Hematopoietic multipotent progenitor cell treated with erythropoietin and hydrocortisone succinate and interleukin-3 and kit ligand, for 15 days (in vitro differentiated cells): Measurements from ENCODE around the gene STXBP6.

Experiments used
- DNase-seq: peaks from one replicate; pipeline ENCODE4 v3.0.0-alpha.2; 2015; ENCODE audit warnings: low spot score

Gene STXBP6

DNA sequence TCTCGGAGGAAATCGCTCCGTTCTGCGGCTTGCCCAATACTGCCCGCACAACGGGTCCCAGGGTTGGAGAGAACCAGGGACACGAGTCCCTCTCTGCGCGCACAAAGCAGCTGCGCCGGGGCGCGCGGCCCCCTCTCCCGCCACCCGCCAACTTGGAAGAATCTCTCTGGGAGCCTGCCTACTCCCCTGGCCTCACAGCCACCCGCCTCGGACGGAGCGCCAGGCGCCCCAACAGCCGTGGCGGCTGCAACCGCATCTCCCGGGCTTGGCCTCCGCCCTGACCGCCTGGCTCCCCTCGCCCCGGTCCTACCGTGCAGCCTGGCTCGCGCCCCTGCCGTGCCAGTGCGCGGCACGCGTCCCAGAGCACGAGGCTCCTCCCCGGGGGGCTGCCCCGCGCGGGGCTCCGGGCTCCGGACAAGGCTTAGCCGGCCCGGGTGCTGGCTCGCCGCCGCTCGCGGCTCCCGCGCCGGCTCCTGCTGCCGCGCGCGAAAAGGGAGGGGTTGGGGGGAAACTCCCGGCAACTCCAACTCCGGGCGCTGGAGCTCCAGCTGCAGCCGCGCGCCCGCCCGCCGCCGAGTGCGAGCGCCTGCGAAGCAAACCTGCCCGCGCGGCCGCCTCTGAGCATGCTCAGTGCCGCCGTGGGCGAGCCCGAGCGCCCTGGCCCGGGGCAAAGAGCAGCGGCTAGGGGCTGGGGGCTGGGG is at the start of gene STXBP6:
Gene STXBP6, minus strand, starts transcription at position 580 of the 701 bp plus-strand sequence. CDS start 75,329 bp downstream, outside the sequence.
- no peak for DNase-seq

GRCh38 chr14:25097120-25097519 is 47.2 kb upstream of the STXBP6 start:
- DNase-seq, result no peak

- DNase-seq, result no peak
These were observed 45.9 kb upstream of the STXBP6 start for GRCh38 chr14:25095736-25096437.

DNA sequence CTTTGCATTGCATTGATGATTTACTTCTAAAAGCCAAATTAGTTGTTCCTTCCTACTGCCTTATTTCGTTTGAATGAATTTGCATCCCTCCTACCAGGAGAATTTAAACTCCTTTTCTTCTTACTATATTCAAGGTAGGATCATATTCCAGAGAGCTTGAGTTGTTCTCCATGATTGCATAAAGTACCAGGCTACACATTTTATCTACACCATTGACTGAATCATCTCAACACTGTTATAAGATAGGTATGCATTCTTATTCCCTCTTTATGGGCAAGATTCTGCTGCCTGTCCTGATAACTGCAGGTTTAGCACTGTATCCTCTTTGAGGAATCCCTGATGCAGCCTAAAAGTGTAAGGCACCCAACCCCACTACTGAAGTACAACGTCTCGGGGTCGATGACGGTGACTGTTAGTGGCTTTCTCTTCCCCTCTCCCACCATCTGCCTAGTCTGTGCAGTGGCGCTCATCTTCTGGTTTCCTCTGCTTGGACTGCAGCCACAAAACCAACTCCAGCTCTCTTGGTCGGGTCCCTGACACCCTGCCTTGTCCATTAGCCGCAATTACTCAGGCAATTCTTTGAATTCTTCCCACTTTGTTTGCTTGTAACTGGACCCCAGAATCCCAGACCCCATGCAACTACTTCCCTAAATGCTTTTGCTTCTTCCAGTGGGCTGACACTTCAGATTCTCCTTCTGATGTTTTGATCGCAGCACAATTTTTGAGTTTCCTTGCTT is 44.4 kb upstream of the STXBP6 start:
- no peak for DNase-seq

- no peak for DNase-seq
These were observed 42.4 kb upstream of the STXBP6 start for GRCh38 chr14:25092258-25092740.

DNA sequence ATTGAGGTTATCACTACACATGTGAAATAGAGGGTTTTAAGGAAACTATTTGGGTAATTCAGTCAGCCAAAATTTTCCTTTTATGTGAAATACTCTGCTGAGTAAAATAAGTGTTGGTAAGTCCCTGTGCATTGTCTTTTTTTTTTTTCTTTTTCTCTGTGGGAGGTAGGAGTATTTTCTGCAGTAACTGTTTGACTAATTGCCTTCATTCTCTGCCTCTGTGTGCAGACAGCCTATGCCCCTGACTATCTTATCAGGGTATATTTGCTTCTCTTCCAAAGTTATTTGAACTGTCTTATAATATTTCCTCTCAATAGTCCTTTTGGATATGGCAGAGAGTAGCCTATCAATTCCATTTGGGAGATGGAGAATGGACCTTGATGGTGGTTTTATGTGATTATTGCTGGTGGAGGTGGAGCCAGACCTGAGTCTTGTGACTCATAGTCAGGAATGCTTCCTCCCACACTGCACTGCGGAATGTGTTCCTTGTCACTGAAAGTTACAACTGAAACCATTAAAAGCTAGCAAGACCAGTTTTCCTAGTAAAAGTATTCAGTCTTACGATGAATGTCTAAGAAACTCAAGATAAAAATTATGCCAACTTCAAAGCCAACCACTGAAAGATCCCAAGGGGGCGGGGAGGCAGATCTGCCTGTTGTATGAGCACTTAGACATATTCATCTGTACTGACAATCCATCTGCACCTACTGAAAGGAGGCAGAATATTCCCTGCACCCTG is 40.9 kb upstream of the STXBP6 start:
- DNase-seq, result no peak

GRCh38 chr14:25090256-25090655 is 40.3 kb upstream of the STXBP6 start:
- DNase-seq, result no peak

- no peak for DNase-seq
These were observed 39.5 kb upstream of the STXBP6 start for GRCh38 chr14:25089496-25089895.

DNA sequence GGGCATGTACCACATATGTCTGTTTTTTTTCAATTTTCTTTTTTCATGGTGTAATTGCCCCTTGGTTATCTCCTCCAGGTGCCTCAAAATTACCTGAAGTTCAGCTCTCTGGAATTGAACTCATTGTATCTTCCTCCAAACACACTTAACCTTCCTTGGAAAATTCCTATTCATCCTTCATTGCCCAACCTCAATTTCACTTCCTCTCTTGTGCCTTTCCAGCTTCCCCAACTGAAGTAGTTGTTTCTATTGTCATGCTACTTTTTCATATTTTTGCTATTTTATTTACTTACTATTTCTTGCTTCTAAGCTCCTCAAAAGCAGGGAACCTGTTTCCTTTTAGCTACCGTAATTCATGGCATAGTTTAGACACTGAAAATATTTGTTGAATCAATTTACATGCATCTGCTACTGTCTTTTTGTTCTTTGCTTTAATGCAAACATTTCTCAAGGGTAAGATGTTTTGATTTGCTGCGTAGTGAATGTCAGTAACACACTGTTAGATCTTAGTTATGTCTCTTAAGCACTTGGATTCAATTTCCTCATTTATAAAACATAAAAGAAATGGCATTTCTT is 37.0 kb upstream of the STXBP6 start:
- no peak for DNase-seq

DNA sequence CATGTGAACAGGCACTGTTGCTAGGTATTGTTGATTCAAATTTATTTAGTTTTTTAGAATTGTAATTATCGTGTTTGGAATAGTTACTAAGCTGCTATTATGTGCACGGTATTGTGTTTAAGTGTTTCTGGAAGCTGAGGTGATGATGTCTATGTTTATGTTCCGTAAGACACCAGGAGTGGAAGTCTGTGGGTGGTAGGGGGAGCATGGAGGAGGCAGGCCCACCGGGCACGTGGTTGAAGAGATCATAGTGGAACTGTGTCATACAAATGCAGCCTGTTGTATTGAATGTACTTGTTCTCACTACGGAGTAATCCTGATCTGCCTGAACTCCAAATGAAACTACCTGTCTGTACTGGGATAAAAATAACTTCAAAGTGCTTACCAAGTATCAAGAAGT is 36.1 kb upstream of the STXBP6 start:
- no peak for DNase-seq

GRCh38 chr14:25080682-25081081 is 30.7 kb upstream of the STXBP6 start:
- no peak for DNase-seq

- no peak for DNase-seq
These were observed 29.4 kb upstream of the STXBP6 start for GRCh38 chr14:25079311-25079710.

- DNase-seq, result no peak
These were observed 24.2 kb upstream of the STXBP6 start for GRCh38 chr14:25074099-25074685.

GRCh38 chr14:25069879-25070278 is 19.9 kb upstream of the STXBP6 start:
- DNase-seq, result no peak

- DNase-seq, result no peak
These were observed 17.7 kb upstream of the STXBP6 start for GRCh38 chr14:25067600-25067999.

- no peak for DNase-seq
These were observed 12.0 kb upstream of the STXBP6 start for GRCh38 chr14:25062022-25062321.

DNA sequence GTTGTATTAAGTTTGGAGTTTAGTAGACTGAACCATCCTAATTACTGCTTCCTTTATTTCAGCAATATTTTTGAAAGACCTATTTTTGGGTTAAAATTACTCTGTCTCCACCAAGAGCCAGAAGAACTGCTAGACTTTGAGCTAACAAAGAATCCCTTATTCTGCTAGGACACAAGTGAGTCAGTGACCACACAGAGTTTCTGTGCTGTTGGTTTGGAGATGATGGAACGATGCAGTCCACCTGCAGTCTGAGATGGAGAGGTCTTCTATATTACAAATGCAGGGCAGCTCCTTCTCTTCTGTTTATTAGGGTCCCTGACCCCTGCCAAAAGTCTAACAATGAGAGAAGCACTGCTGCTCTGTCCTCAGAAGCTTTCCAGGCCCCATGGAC is 6.7 kb upstream of the STXBP6 start:
- DNase-seq, result no peak

GRCh38 chr14:25055992-25056687 is 6.2 kb upstream of the STXBP6 start:
- no peak for DNase-seq

GRCh38 chr14:25055005-25055404 is 5.1 kb upstream of the STXBP6 start:
- DNase-seq, result no peak

- no peak for DNase-seq
These were observed 3.6 kb upstream of the STXBP6 start for GRCh38 chr14:25053585-25053984.

DNA sequence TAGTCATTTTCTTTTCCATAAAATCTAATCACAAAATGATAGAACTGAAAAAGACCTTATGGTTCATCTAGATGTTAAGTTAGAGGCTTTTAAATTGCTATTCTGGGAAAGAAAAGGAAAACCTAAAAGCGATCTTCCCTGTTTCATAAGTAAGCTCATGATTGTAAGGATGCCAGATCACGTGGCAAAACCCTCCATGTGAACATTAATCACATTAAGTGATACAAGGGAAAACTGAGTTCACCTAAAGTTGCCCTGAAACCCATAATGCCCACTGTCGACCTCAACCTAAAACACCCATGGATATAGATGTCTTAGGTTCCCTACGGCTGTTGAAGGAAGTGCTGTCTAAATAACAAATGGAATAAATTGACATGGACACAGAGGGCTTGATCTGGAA is 3.0 kb upstream of the STXBP6 start:
- DNase-seq, result no peak
